GM18526 (cell line): ENCODE results near the gene RNF207.

Experiments
- POLR2A ChIP-seq: IDR thresholded peaks from 3 replicates; pipeline ENCODE4 v1.6.1; 2011; ENCODE audit not compliant: insufficient read length; ENCODE audit errors: extremely low read depth

Gene RNF207

GRCh38 chr1:6246497-6247467 lies 40.9 kb downstream of the RNF207 start:
- no peak for TF ChIP-seq POLR2A

GRCh38 chr1:6247651-6248050 lies 41.7 kb downstream of the RNF207 start:
- TF ChIP-seq POLR2A = no peak

DNA sequence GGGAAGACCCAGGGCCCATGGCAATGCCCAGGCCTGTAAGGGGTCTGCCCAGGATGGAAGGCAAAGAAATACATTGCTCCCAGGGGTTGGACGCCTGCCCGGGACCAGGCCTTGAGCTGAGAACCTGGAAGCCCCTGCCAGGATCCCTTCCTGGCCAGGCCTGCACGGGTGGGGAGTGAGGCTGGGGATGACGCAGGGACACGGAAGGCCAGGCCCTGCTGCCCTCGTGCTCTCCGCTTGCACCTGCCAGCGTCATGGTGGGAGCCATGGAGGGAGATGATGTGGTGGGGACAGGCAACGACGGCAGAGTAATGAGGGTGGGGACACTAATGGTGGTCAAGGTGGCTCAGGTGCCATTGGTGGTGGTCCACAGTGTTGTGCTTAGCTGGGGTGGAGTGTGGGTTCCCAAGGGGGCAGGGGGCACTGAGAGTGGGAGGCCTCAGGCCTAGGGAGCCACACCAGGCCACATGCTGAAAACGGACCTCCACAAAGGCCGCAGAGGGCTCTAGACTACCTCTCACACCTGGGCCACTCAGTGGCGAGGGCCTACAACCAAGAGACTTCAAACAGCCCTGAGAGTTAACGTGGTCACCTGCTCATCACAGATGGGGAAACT lies 42.4 kb downstream of the RNF207 start:
- no peak for TF ChIP-seq POLR2A

DNA sequence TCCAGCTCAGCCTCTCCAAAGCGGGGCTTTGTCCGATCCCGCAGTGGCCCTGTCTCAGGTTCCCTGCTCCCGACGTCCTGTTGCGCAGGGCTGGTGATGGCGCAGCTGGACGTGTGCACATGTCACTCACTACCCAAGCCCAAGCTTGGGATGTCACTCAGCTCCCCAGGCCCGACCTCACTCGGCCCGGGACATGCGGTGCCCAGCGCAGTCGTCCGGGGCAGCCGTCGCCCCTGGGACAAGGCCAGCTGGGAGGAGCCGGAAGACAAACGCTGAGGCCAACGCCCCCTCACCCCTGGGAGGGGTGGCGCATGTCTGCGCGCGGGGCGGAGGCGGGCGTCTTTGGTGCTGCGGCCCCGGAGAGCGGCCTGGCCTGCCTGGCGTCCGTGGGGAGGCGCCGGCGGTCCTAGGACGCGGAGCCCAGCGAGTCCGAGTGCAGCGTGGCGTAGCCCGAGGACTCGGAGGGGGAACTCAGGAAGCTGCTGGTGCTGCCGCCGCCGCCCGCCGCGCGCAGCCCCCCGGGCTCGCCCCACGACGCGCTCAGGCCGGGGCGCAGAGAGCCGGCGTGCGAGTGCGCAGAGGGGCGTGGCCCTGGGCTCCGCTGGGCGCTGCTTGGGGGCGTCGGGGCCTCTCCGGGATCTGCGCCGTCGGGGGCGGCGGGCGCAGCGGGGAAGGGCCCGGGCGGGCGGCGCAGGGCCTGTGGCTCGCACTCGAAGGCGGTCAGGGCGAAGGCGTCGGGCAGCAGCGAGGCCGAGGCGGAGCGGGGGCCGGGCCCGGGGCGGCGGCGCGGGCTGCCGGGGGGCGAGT lies 43.2 kb downstream of the RNF207 start:
- no peak for TF ChIP-seq POLR2A

- no peak for TF ChIP-seq POLR2A
Observed at GRCh38 chr1:6249739-6250689, 44.1 kb downstream of the RNF207 start.

DNA sequence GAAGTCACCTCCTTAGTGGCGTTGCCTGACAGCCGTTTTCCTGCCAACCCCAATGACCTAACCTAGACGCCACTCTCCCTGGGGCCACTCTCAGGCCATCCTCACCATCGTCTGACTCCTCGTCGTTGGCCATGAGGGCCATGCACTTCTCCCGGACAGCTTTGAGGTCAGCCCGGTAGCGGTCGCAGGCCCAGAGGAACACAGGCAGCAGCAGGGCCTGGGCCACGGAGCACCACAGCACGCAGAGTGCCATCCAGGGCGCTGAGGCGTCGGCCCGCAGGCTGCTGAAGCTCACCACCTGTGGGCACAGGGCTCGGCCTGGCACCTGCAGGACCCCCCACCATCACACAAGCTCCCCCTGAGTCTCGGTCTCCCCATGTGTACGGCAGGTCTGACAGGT lies 45.3 kb downstream of the RNF207 start:
- no peak for TF ChIP-seq POLR2A

DNA sequence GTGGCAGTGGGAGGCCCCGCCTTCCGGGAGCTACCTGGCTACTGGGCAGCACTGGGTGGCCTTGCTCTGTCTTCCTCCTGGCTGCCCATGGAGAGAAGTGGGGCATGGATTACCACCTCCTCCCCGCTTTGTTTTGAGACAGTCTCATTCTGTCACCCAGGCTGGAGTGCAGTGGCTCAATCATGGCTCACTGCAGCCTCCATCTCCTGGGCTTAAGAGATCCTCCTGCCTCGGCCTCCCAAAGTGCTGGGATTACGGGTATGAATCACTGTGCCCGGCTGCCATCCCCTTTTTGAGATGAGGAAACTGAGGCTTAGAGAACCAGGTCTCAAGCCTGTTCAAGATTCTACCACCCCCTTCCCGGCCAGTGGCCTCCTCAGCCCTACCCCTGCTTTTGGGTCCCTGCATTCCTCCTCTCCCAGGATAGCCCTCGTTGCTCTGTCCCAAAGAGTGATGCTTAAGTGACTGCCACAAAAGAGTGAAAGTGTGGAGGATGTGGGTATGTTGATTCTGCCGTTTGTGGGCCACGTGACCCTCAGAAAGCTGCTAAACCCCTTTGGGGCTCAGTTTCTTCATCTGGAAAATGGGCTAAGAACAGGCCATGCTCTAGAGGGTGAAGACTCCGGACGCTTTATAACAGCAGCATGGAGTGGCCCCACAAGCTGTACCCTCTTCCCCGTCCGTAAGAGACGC lies 45.9 kb downstream of the RNF207 start:
- TF ChIP-seq POLR2A = no peak

GRCh38 chr1:6252374-6252710 lies 46.4 kb downstream of the RNF207 start:
- no peak for TF ChIP-seq POLR2A

DNA sequence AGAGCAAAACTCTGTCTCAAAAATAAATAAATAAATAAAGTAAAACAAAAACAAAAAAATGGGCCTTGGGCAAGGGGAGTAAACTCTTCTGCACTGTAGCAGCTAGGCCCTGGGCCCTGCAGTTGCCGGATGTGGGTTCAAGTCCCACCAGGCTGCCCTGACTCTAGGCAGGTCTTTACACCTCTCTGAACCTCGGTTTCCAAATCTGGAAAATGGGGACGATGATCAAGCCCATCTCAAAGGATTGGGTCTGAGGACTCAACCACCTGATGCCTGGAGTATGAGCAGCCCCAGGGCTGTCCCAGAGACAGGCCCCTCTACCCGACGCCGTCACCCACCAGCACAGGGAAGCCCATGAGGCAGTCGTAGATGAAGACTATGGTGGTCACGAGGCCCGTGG lies 47.5 kb downstream of the RNF207 start:
- TF ChIP-seq POLR2A = no peak

- no peak for TF ChIP-seq POLR2A
Observed at GRCh38 chr1:6254691-6255090, 48.8 kb downstream of the RNF207 start.

DNA sequence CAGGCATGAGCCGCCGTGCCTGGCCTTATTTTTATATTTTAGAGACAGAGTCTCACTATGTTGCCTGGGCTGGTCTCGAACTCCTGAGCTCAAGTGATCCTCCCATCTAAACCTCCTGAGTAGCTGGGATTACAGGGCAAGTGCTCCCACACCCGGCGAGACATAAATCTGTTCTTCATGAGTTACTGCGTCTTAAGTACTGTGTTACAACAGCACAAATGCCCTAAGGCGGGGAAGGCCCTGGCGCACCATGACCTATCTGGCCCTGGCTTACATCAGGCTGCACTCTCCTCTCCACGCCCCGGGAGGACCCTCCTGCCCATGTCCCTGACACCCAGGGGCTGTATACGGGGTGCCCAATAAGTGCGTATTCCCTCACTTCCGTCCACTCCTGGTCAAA lies 50.7 kb downstream of the RNF207 start:
- TF ChIP-seq POLR2A = no peak

DNA sequence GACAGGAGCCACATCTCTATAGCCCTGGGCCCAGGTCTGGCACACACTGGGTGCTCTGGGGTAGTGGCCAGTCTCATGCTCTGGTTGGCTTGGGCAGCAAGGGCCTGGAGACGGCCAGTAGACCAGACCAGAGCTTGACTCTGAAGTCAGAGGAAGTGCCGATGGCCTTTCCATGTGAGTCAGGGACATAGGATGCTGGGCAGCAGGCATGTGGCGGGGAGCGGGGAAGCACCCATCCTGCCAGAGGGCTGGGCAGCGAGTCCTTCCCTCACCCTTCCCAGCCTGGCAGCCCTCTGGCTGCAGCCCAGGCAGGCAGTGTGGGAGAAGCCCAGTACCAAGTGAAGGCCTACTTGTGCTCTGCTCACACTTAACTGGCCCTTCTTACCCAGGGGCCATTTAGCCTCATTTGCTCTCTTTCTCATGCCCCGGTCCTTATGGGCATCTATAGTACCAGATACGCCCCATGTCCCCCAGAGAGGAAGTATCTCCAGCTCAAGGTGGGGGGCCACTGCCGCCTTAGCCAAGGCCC lies 51.7 kb downstream of the RNF207 start:
- no peak for TF ChIP-seq POLR2A

DNA sequence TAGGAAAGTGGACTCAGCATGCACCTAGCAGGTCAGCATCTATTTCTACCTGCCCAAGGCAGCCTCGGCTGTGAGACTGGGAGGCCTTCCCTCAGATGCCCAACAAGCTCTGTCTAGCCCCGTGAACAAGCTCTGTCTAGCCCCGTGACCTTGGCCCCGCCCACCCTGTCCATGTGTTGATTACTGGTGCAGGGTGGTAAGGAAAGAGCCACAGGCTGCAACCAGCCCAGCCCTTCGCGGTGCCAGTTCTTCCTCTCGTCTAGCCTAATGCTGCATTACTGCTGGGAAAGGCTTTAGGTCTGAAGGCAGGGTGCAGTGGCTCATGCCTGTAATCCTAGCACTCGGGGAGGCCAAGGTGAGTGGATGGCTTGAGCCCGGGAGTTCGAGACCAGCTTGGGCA lies 52.8 kb downstream of the RNF207 start:
- no peak for TF ChIP-seq POLR2A

- no peak for TF ChIP-seq POLR2A
Observed at GRCh38 chr1:6259491-6260362, 53.8 kb downstream of the RNF207 start.
